Measurements from ENCODE around the gene PLAAT2. TPM values are rescaled to one million over a fixed set of nuclear protein-coding genes. Genes with fewer than 3 reads are reported as not detected.
A peak's percentile ranks its signal among the peaks of the same experiment; 100 is the strongest.

Gene PLAAT2
- polyA plus RNA-seq, 3 donors, result not detected

DNA sequence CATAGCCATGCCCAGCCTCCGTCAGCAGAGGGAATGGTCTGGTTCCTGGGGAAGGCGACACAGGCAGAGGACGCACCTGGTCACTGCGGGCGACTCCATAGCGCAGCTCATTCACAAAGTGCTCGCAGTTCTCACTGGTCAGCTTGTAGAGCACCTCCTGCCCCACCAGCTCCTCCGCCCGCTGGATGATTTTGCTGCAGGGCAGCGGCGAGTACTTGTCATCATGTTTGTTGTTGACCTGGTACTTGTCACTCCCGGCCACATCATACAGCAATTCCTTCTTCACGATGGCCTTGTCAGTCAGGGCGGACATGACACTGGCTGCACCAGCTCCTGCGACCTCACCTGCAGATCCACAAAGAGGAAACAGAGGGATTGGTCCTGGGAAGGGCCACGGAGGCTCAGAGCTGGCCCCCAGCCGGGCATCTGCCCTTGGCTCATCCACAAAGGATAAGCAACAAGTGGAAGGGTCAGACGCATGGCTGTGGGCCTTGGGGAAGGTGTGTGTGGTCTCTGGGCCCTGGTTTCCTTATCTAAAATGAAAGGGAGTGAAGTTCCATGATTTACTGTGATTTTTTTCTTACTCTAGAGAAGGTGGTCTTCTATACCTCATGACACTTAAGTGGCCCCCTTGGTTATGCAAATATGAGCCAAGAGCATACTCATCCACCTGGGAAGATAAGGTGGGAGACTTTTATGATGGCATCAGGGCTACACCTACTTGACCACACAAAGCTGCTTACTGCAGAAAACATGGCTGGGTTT, 27.0 kb upstream of the PLAAT2 start:
- no peak for DNase-seq
- TF ChIP-seq, protein P1, sequence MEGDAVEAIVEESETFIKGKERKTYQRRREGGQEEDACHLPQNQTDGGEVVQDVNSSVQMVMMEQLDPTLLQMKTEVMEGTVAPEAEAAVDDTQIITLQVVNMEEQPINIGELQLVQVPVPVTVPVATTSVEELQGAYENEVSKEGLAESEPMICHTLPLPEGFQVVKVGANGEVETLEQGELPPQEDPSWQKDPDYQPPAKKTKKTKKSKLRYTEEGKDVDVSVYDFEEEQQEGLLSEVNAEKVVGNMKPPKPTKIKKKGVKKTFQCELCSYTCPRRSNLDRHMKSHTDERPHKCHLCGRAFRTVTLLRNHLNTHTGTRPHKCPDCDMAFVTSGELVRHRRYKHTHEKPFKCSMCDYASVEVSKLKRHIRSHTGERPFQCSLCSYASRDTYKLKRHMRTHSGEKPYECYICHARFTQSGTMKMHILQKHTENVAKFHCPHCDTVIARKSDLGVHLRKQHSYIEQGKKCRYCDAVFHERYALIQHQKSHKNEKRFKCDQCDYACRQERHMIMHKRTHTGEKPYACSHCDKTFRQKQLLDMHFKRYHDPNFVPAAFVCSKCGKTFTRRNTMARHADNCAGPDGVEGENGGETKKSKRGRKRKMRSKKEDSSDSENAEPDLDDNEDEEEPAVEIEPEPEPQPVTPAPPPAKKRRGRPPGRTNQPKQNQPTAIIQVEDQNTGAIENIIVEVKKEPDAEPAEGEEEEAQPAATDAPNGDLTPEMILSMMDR (IDR thresholded peaks at IDR 0.05), result no peak
- Histone ChIP-seq H4K20me1 (ENCODE audit: insufficient read depth, low read length) (no peaks in the 10 kb centered on the region), H3K79me2 (ENCODE audit: insufficient read depth, low read length) (no peaks in the 10 kb centered on the region), H3K4me2 (replicated peaks; ENCODE audit: extremely low read depth, low read length, poor library complexity, severe bottlenecking) (no peak overlapping the region), H3K4me3 (replicated peaks in 1 of 3; ENCODE audit: low read depth in 2 of 3, low read length in 3 of 3) (no peak overlapping the region), H3K27me3 (ENCODE audit: control insufficient read depth in 2 of 2, insufficient read depth in 2 of 2, low read length in 2 of 2) (no peaks in the 10 kb centered on the region), H3K9ac (ENCODE audit: insufficient read depth, low read length, poor library complexity, severe bottlenecking) (no peak overlapping the region), H3K9me3 (replicated peaks in 1 of 2; ENCODE audit: control insufficient read depth in 1 of 2, insufficient read depth in 1 of 2, low read length in 2 of 2) (no peaks in the 10 kb centered on the region), H3K27ac (ENCODE audit: low read depth in 1 of 2, low read length in 2 of 2) (no peak overlapping the region), H2AFZ (ENCODE audit: insufficient read depth, low read depth, low read length, poor library complexity, severe bottlenecking) (no peak overlapping the region), H3K4me1 (ENCODE audit: control insufficient read depth in 1 of 2, insufficient read depth in 2 of 2, low read length in 2 of 2) (no peaks in the 10 kb centered on the region), H3K36me3 (replicated peaks in 1 of 2; ENCODE audit: control insufficient read depth in 1 of 2, insufficient read depth in 2 of 2, low read length in 2 of 2) (no peaks in the 10 kb centered on the region)
- WGBS (ENCODE audit: insufficient coverage), result 96% methylated on average over 16 of the region's 18 CpGs
- no peak overlapping the region for H3K4me3 Mint-ChIP-seq
- H3K27ac Mint-ChIP-seq, result peak overlapping the region in 2 of 7 donors; percentile 7 to 47
- peaks cover 0 to 4% (median 0%) of the 10 kb centered on the region in 7 donors for H3K9me3 Mint-ChIP-seq
- H3K27me3 Mint-ChIP-seq (ENCODE audit: low read depth in 3 of 3), result peaks cover 2 to 4% (median 3%) of the 10 kb centered on the region in 3 donors
- intact Hi-C loops (cut with micrococcal nuclease), result no loop called here
- peaks cover 0 to 52% of the 10 kb centered on the region in 2 donors for H3K36me3 Mint-ChIP-seq
- peaks cover 8% of the 10 kb centered on the region for H3K4me1 Mint-ChIP-seq

DNA sequence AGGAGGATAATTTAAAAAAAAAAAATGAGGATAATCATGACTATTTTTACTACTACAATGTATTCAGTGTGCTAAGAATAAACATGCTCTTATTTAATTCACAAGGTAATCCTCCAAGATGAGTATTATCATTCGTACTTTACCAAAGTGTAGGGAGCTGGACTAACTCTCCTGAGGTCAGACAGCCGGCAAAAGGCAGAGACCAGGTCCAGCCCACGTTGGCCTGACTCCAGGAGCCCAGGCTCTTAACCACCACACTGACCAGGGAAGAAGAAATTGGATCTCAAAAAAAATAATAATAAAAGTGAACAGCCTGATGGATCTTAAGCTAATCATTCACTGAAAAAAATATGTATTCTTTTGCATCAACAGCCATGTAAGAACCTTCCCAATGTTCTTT, 25.8 kb upstream of the PLAAT2 start:
- Histone ChIP-seq H3K27ac (ENCODE audit: low read depth in 1 of 2, low read length in 2 of 2) (no peak overlapping the region), H3K9me3 (replicated peaks in 1 of 2; ENCODE audit: control insufficient read depth in 1 of 2, insufficient read depth in 1 of 2, low read length in 2 of 2) (no peaks in the 10 kb centered on the region), H3K4me2 (replicated peaks; ENCODE audit: extremely low read depth, low read length, poor library complexity, severe bottlenecking) (no peak overlapping the region), H3K9ac (ENCODE audit: insufficient read depth, low read length, poor library complexity, severe bottlenecking) (no peak overlapping the region), H3K79me2 (ENCODE audit: insufficient read depth, low read length) (no peaks in the 10 kb centered on the region), H3K4me3 (replicated peaks in 1 of 3; ENCODE audit: low read depth in 2 of 3, low read length in 3 of 3) (no peak overlapping the region), H3K36me3 (replicated peaks in 1 of 2; ENCODE audit: control insufficient read depth in 1 of 2, insufficient read depth in 2 of 2, low read length in 2 of 2) (no peaks in the 10 kb centered on the region), H3K27me3 (ENCODE audit: control insufficient read depth in 2 of 2, insufficient read depth in 2 of 2, low read length in 2 of 2) (no peaks in the 10 kb centered on the region), H2AFZ (ENCODE audit: insufficient read depth, low read depth, low read length, poor library complexity, severe bottlenecking) (no peak overlapping the region), H3K4me1 (ENCODE audit: control insufficient read depth in 1 of 2, insufficient read depth in 2 of 2, low read length in 2 of 2) (no peaks in the 10 kb centered on the region), H4K20me1 (ENCODE audit: insufficient read depth, low read length) (no peaks in the 10 kb centered on the region)
- H3K4me3 Mint-ChIP-seq, result no peak overlapping the region
- WGBS (ENCODE audit: insufficient coverage), result no CpG with 5 or more reads among the region's 3 CpGs
- H3K27ac Mint-ChIP-seq, result no peak overlapping the region
- TF ChIP-seq, protein P1 (IDR thresholded peaks at IDR 0.05), result no peak
- intact Hi-C loops (cut with micrococcal nuclease), result no loop called here
- H3K27me3 Mint-ChIP-seq (ENCODE audit: low read depth in 3 of 3), result peaks cover 2 to 4% (median 3%) of the 10 kb centered on the region in 3 donors
- DNase-seq, result no peak
- H3K9me3 Mint-ChIP-seq, result peaks cover 0 to 4% (median 0%) of the 10 kb centered on the region in 7 donors
- peaks cover 5% of the 10 kb centered on the region for H3K4me1 Mint-ChIP-seq
- H3K36me3 Mint-ChIP-seq, result peaks cover 0 to 56% of the 10 kb centered on the region in 2 donors

All from CD14-positive monocyte (primary cell).